ENCODE results near the gene IFNA10.
"Not testable (repeated sequence)": the region's sequence is repeated elsewhere in the genome, so short reads cannot be mapped to it uniquely, and the experiment has no call there.

The IFNA10 gene

DNA sequence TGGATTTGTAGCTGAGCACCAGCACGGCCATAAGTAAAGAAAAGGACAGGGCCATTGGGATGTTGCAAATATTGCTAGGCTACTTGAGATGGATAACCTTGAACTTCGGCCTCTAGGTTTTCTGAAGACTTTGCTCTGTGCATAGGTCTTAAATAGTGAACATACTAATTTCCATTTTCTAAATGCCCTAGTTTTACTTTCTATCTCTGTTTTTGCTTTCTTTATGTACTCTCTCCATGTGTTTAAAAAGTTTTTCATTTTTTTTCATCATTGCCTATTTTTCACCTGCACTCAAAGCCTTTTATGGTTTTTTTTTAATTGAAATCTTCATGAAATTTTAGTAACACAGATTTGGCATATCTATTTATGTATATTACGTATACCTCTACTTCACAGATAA, at the start of gene IFNA10:
Gene IFNA10, minus strand, starts transcription at position 101 of the 400 bp plus-strand sequence. Its CDS starts 46 bp downstream, at position 55.
- not testable (repeated sequence) for DNase-seq (ENCODE audit: low spot score)

DNA sequence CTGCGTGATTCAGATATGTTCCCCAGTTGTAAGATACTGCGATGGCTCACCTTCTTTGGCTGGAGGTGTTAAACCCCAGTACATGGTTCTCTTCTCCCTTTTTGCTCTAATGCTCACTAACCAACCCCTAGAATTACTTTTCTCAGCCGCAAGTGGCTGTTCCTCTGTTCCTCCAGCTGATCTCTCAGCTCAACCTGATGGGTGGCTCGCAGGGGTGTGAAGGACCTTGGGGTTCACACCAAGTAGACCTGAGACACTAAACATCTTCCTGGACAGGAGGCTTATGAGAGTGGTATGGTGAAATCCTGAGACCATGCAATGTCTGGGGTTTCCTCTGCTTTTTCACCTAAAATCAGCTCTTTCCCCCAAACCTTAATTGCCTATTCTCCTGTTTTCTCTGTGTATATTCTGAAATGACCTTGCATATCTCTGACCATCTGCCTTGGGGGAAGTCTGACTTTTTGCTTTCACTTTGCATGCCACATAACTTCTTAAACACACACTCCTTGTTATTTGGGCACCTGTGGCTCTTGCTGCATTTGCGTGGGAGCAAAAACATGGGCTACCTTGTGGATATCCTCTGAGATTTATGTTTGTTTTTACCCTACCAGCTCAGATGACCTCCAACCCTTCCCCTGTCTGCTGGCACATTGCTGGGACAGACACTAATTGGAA, 48.7 kb upstream of the IFNA10 start:
- no peak for DNase-seq (ENCODE audit: low spot score)

DNA sequence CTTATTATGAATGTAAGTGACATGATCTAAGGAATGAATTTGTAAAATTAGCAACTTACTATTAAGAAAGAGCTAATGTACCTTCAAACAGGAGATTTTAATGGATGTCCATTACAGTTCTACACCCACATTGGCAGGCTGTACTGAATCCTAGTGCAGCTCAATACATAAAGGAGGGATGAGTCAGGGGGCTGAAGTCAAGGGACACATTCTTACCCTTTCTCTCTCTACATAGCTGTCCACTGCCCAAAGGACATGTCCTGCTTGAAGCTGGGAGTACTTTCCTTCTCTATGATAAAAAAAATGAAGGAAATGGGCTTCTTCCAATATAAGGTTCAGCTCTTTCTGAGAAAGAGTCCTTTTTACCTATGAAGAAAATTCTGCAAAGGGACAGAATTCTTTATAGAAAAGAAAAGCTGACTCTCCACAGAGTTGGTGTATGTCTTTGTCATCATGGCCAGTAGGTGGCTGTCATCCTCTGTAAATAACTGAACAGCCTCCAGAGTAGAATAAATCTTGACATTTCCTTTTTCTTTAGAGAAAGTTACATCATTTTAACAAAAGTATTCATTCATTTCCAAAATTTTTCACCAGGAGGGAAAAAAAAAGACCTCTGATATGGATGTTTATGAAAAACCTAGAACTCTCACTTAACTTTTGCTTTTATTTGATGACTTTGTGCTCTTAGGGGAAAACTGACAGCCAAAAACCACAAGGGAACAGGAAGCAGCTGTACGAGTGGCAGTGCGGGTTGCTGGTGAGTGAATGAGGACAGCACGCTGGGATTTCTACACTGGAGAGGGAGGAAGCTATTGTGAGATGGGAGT, 46.0 kb upstream of the IFNA10 start:
- DNase-seq (ENCODE audit: low spot score): peak; percentile 39

DNA sequence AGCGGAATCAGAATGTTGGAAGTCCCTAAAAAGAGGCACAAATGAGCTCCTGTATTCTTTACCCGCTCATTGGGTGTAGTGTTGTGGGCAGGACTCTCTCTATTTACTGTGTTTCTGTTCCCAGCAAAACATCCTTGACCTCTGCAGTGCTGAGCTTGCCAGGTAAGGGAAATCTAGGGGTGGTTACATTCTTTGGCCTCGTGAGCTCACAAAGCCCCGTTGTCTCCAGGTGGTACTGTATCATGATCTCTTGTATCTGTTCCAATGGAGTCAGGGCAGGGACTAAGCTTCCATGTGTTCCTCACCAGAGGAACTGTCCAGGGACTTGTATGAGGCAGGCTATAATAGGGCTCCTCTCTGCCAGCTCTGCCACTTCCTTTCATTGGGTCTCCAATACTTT, 44.7 kb upstream of the IFNA10 start:
- no peak for DNase-seq (ENCODE audit: low spot score)

DNA sequence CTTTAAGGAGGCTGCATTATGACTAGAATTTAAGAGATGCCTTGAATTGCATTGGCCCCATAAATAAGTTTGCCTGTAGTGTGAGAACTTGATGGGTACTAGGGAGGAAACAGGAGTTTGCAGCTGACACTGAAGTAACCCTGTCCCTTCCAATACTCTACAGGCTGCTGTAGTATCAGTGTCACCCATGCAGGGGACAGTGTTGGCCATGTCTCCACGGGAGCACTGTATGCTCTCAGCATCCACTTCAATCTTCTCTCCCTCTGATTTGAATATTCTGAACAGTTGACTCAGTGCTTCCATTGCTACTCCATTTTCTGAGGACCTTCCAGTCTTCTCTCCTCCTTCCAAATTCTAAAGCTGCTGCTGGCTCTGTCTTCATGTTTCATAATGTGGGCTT, 44.2 kb upstream of the IFNA10 start:
- DNase-seq (ENCODE audit: low spot score): no peak

DNA sequence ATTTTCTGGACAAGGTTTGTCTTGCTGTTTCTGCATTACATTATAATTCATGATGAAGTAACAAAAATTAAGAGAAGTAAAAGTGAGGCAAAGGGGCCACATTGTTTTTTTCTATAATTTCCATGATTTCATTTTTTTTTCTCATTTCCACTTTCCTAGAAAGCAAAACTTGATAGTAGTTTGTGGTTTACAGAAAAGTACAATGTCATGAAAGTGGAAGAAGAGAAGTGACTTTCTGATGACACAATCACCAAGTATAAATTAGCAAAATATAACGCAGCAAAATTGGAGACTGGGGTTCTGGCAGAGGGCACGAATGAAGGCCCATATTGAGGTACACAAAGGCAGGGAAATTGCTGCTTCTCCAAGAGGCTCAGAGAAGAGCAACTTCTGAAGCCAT, 37.9 kb upstream of the IFNA10 start:
- no peak for DNase-seq (ENCODE audit: low spot score)

DNA sequence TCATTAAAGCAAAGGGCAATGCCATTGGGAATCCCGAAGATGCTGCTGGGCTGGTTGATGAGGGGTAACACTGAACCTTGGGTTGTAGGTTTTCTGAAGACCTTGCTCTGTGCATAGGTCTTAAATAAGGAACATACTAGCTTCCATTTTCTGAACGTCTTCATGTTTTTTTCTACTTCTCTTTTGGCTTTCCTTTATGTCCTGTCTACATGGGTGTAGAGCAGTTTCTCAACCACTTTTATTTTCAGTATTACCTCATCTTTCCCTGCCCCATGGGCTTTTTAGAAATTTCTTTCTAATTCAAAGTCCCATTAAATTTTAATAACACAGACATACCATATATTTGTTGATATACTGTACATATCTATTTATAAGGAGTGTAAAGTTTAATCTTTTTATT, 33.0 kb upstream of the IFNA10 start, which contains the start of gene IFNA14:
Gene IFNA14, minus strand, starts transcription at position 95 of the 400 bp plus-strand sequence. Its CDS starts 70 bp downstream, at position 25.
- DNase-seq (ENCODE audit: low spot score): no peak

DNA sequence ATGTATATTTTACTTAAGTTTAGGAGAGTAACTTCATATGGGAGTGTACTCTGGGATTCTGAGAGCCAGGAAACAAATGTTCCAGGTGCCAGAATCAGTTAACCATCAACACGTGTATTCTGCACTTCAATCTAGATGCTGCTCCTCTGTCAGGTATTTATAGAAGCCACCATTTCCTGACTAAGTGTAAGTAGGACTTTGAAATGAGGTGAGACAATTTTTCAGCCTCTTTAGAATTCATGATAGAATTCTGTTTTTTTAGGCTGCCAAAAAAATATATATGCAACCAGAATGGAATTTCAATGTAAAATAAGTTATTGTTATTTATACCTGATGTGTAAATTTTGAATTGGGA, 29.4 kb upstream of the IFNA10 start:
- not testable (repeated sequence) for DNase-seq (ENCODE audit: low spot score)

DNA sequence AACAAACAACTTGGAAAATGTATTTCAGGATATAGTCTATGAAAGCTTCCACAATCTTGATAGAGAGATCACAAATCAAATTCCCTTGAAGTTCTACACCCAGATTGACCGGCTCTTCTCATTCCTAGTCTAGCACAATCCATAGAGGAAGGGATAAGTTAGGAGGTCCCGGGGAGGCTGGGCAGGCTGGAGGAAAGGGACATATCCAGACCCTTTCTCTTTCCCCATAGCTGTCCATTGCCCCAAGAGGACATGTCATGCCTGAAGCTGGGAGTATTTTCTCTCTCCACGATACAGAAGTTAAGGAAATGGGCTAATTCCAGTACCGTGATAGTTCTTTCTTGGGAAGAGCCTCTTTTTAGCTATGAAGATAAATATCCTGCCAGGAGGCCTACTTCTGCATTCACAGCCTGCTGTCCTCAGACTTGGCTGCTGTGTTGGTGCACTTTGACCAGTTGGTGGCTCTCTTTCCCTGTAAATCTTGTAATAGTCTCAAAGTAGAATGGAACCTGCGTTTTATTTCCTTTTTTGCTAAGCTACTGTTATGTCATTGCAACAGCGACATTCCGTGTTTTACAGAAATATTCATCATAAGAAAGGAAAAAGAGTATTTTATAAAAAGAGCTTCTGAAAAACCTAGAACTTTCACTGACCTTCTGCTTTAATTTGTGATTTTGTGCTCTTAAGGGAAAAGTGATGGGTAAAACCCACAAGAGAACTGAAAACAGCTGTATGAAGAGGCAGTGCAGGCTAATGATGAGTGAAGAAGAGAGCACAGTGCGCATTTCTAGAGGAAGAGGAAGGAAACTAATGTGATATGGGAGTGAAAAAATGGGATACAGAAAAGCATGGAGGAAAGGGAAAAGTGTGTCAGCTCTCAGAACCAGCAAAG, 28.8 kb upstream of the IFNA10 start:
- DNase-seq (ENCODE audit: low spot score): peak; percentile 49

DNA sequence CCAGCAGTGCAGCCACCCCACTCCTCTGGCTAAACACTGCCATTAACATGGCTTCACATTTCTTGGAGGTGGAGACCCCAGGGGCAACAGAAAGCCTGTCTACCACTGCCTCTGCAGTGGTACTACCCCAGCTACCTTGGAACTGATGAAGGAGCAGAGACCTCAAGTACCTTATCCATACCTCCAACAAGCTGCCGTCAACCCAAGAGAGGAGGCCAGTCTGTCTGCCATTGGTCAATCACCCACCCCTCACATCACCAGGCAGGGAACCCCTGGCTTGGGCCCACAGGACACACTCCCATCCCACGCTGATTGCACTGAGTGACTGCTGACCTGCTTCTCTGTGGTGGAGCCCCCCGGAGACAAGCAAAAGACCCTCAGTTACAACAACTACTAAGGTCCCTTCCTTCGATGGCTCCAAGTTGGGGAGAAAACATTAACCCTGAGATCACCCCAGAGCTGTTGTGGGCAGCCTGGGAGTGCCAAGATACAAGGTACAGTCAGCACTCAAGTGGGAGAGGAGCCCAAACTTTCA, 27.3 kb upstream of the IFNA10 start:
- no peak for DNase-seq (ENCODE audit: low spot score)

DNA sequence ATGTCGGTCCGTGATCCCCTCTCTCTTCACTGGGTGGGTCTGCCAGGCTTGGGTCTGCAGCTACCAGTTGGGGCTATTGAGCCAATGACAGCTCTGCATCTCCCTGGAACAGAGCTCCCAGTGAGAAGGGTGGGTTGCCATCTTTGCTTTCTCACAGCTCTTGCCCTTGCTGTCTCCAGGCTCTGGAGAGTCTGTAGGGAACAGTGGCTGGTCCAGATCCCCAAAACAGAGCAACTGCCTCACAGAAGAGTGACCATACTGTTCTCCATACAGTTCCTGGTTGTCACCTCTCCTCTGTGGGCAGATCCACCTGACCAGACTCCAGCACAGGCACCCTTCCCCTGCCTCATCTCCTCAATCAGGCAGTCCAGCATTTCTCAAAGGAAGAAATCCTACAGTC, 26.3 kb upstream of the IFNA10 start:
- no peak for DNase-seq (ENCODE audit: low spot score)

DNA sequence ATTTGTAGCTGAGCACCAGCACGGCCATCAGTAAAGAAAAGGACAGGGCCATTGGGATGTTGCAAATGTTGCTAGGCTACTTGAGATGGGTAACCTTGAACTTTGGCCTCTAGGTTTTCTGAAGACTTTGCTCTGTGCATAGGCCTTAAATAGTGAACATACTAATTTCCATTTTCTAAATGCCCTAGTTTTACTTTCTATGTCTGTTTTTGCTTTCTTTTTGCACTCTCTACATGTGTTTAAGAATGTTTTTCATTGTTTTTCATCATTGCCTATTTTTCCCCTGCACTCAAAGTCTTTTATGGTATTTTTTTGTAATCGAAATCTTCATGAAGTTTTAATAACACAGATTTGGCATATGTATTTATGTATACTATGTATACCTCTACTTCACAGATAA, 21.2 kb upstream of the IFNA10 start, which contains the start of gene IFNA17:
Gene IFNA17, minus strand, starts transcription at position 101 of the 400 bp plus-strand sequence. Its CDS starts 49 bp downstream, at position 52.
- no peak for DNase-seq (ENCODE audit: low spot score)

DNA sequence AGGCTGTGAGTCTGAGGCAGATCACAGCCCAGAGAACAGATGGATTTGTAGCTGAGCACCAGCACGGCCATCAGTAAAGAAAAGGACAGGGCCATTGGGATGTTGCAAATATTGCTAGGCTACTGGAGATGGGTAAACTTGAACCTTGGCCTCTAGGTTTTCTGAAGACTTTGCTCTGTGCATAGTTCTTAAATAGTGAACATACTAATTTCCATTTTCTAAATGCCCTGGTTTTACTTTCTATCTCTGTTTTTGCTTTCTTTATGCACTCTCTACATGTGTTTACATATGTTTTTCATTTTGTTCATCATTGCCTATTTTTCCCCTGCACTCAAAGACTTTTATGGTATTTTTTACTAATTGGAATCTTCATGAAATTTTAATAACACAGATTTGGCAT, 10.3 kb upstream of the IFNA10 start, which contains the start of gene IFNA16:
Gene IFNA16, minus strand, starts transcription at position 101 of the 400 bp plus-strand sequence. Its CDS starts 6 bp downstream, at position 95.
- DNase-seq (ENCODE audit: low spot score): not testable (repeated sequence)

DNA sequence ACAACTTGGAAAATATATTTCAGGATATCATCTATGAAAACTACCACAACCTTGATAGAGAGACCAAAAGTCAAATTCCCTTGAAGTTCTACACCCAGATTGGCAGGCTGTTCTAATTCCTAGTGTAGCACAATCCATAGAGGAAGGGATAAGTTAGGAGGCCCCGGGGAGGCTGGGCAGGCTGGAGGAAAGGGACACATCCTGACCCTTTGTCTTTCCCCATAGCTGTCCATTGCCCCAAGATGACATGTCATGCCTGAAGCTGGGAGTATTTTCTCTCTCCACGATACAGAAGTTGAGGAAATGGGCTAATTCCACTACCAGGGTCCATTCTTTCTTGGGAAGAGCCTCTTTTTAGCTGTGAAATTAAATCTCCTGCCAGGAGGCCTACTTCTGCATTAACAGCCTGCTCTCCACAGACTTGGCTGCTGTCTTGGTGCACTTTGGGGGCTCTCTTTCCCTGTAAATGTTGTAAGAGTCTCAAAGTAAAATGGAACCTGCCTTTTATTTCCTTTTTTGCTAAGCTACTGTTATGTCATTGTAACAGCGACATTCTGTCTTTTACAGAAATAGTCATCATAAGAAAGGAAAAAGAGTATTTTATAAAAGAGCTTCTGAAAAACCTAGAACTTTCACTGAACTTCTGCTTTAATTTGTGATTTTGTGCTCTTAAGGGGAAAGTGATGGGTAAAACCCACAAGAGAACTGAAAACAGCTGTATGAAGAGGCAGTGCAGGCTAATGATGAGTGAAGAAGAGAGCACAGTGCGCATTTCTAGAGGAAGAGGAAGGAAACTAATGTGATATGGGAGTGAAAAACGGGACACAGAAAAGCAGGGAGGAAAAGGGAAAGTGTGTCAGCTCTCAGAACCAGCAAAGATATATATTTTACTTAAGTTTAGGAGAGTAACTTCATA, 6.7 kb upstream of the IFNA10 start:
- not testable (repeated sequence) for DNase-seq (ENCODE audit: low spot score)

DNA sequence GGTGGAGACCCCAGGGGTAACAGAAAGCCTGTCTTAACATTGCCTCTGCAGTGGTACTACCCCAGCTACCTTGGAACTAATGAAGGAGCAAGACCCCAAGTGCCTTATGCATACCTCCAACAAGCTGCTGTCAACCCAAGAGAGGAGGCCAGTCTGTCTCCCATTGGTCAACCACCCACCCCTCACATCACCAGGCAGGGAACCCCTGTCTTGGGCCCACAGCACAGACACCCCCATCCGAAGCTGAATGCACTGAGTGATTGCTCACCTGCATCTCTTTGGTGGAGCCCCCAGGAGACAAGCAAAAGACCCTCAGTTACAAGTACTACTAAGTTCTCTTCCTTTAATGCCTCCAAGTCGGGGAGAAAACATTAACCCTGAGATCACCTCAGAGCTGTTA, 5.2 kb upstream of the IFNA10 start:
- DNase-seq (ENCODE audit: low spot score): not testable (repeated sequence)

DNA sequence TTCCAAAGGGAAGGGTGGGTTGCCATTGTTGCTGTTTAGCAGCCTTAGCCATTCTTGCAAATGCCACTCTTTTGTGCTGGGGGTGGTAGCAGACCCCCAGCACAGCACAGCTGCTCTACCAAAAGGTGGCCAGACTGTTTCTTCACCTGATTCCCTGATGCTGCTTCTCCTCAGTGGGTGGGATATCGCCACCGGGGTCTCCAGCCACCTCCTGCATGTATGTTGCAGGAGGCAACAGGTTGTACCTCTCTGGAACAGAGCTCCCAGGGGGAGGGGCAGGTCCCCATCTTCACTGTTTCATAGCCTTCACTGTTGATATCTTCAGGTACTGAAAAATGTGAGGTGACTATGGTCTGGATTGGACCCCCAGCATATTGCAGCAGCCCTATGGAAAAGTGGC, 3.8 kb upstream of the IFNA10 start:
- not testable (repeated sequence) for DNase-seq (ENCODE audit: low spot score)

DNA sequence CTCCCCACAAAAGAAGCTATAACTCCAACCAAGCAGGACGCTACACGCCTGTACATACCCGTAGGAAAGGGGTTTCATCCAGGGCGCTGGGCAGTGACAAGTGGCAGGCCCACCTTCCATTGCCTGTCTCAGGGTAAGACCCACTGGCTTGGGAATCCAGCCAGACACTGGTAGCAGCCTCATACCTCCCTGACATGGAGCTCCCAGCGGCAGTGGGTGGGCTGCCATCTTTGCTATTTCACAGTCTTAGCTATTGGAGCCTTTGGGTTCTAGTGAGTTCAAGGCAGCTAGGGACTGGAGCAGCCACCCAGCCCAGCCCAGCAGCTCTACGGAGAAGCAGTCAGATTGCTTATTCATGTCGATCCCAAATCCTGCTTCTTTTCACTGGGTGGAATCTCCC, 3.4 kb upstream of the IFNA10 start:
- DNase-seq (ENCODE audit: low spot score): no peak

DNA sequence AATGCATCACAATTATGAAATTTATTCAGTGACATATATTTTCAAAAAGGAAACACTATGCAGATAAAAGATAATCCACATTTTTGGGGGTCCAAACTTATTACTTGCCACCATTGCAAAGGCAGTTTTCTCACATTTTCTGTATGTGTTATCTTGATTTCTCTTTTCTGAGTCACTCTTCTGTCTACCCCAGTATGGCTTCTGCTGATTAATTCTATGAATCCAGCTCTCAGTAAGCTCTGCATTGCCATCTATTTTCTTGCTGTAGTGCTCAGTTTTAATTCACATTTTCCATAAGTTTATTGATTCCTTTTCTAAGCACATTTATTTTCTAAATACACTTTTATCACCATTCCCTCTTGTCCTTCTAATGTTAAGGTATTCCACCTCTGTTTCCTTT, 1.7 kb downstream of the IFNA10 start:
- DNase-seq (ENCODE audit: low spot score): no peak

DNA sequence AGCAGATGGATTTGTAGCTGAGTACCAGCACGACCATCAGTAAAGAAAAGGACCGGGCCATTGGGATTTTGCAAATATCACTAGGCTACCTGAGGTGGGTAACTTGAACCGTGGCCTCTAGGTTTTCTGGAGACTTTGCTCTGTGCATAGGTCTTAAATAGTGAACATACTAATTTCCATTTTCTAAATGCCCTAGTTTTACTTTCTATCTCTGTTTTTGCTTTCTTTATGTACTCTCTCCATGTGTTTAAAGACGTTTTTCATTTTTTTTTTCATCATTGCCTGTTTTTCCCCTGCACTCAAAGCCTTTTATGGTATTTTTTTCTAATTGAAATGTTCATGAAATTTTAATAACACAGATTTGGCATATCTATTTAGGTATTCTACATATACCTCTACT, 4.8 kb downstream of the IFNA10 start, which contains the start of gene IFNA7:
Gene IFNA7, minus strand, starts transcription at position 101 of the 400 bp plus-strand sequence. Its CDS starts 40 bp downstream, at position 61.
- DNase-seq (ENCODE audit: low spot score): not testable (repeated sequence)
